Activated CD8-positive, alpha-beta T cell treated with anti-CD3 and anti-CD28 coated beads, Interleukin-2, amount 10 ng/mL, durations not matched to agents 7 days and 5 days (primary cell): ENCODE data around the gene RPS2. TPM values are rescaled to one million over a fixed set of nuclear protein-coding genes. Genes with fewer than 3 reads are reported as not detected.

Experiments used
- ATAC-seq: fragments of 150-1000 bp; cut with Tn5 transposase; one replicate; pipeline ENCODE4 v1.10.0; 2021; ENCODE audit warnings: moderate library complexity
- CTCF ChIA-PET: fragments of 350-600 bp; sonication (Branson Sonifier 250); formaldehyde crosslinking; loops from one replicate; lab custom pipeline; 2021; ENCODE audit warnings: antibody characterized with exemption; lab: Charles Lee
- POLR2A ChIA-PET: fragments of 350-600 bp; sonication (Branson Sonifier 250); formaldehyde crosslinking; loops from one replicate; lab custom pipeline; 2021; ENCODE audit warnings: antibody characterized with exemption; lab: Charles Lee
- DNase-seq: peaks from one replicate; pipeline ENCODE4 v3.0.0-alpha.2; 2020
- H3K27ac Mint-ChIP-seq: one replicate; pipeline ENCODE4 v1.8.0; 2021; ENCODE audit warnings: mild to moderate bottlenecking, mixed read lengths
- H3K27me3 Mint-ChIP-seq: one replicate; pipeline ENCODE4 v1.8.0; 2021; ENCODE audit warnings: low read depth, mixed read lengths
- H3K36me3 Mint-ChIP-seq: one replicate; pipeline ENCODE4 v1.8.0; 2021; ENCODE audit warnings: low read depth, mixed read lengths
- H3K4me1 Mint-ChIP-seq: one replicate; pipeline ENCODE4 v1.8.0; 2021; ENCODE audit warnings: low read depth, mixed read lengths
- H3K4me3 Mint-ChIP-seq: one replicate; pipeline ENCODE4 v1.8.0; 2021; ENCODE audit warnings: mild to moderate bottlenecking, mixed read lengths
- H3K9me3 Mint-ChIP-seq: one replicate; pipeline ENCODE4 v1.8.0; 2022; ENCODE audit warnings: mixed read lengths; ENCODE audit not compliant: insufficient read depth
- total RNA-seq, 2 experiments: library from RNA; stranded (reverse); gene quantifications; one replicate each; pipeline ENCODE4 v1.2.3, GENCODE V29; 2021

Gene RPS2
- total RNA-seq, 2 experiments from 2014 or later: 2,821 to 2,910 TPM

DNA sequence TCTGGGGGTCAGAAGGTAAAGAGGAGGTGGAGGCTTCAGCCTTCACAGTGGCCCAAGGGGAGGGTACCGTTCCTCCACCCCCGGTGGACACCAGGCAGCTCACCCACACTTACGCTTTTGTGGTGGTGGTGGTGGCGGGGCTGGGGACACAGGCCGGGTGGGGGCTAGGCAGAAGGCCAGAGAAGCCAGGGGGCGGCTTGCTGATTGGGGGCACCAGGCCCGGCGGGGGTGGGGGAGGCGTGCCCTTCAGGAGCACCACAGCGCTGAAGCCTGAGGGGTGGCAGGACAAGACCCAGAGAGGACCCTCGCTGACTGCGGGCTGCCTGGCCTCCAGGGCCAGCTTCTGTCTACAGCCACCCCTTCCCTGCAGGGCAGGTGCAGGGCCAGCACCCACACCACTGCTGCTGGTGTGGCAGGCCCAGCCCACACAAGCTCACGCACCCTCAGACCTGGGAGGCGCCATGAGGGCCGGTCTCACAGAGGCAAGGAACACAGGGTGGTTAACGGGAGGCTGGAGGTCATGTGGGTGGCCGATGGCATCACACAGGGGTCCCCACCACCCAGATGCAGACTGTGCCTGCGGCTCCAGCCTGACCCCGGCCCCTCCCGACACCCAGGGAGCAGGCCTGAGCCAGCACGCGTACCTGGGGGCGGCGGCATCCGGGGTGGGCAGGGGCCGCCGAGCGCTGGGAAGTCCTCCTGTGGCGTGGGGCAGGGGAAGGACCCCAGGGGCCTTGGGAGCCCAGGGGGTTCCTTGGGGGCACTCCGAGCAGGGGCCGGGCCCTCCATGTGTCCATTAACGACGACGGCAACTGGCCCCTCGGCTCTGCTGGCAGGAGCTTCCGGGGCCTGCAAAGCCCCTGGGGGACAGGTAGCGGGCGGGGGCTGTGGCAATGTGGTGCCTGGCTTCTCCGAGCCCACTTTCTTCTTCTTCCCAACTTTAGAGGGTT, 34.5 kb upstream of the RPS2 start:
- Mint-ChIP-seq H3K4me3 (no peak overlapping the region), H3K27me3 (no peaks in the 10 kb centered on the region), H3K36me3 (peaks cover 31% of the 10 kb centered on the region), H3K9me3 (no peaks in the 10 kb centered on the region), H3K27ac (no peak overlapping the region), H3K4me1 (peaks cover 16% of the 10 kb centered on the region)
- ATAC-seq (no peak), DNase-seq (no peak)
- ChIA-PET POLR2A (no interaction called here), CTCF (no interaction called here)

DNA sequence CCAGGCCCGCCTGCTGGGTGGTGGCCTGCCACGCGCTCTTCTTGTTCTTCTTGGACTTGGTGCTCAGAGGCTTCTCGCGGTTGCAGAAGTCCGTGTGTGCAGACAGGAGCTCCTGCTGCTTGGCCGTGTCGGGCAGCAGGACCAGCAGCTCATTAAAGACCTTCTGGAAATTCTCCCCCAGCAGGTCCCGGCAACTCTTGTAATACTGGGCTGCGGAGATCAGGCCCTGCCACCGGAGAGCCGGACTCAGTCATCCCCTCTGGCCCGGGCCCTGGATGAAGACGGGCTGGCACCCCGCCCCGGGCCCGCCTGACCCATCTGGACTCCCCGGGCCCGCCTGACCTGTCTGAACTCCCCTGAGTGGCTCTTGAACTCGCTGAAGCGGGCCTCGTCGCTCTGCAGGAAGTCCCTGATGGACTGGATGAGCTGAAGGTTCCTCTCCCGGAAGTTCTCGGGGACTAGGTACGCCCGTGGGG, 33.8 kb upstream of the RPS2 start:
- POLR2A ChIA-PET: no interaction called here
- Mint-ChIP-seq H3K27me3 (no peaks in the 10 kb centered on the region), H3K27ac (no peak overlapping the region), H3K4me3 (no peak overlapping the region), H3K9me3 (no peaks in the 10 kb centered on the region), H3K36me3 (peaks cover 31% of the 10 kb centered on the region), H3K4me1 (peaks cover 15% of the 10 kb centered on the region)
- ATAC-seq (no peak), DNase-seq (no peak)
- CTCF ChIA-PET: no interaction called here

GRCh38 chr16:1997494-1998359, 33.1 kb upstream of the RPS2 start:
- Mint-ChIP-seq H3K9me3 (no peaks in the 10 kb centered on the region), H3K27ac (no peak overlapping the region), H3K36me3 (peaks cover 31% of the 10 kb centered on the region), H3K27me3 (no peaks in the 10 kb centered on the region), H3K4me1 (peaks cover 15% of the 10 kb centered on the region), H3K4me3 (no peak overlapping the region)
- CTCF ChIA-PET: interaction anchor here (1.8 kb wide), 1 partner anchor 10 kb away, joined by 6 read pairs; no protein-coding TSS in a partner anchor
- POLR2A ChIA-PET: no interaction called here
- DNase-seq (no peak), ATAC-seq (no peak)

DNA sequence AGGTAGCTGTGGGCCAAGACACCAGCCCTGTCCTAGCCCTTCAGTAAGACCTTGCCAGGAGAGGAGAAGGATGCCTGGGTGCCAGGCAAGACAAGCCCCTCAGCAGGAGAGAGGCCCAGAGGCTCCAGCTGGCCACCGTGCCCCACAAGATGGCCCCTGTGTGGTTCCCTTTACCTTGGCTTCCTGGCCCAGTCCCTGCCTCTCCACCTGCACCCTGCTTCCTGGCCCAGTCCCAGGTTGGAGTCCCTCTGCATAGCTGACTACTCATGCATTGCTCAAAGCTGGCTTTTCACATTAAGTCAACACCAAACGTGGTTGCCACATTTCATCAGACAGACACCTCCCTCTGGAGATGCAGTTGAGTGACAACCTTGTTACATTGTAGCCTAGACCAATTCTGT, 29.1 kb upstream of the RPS2 start:
- no peak for DNase-seq
- Mint-ChIP-seq H3K27ac (peak overlapping the region; percentile 35), H3K27me3 (peaks cover 7% of the 10 kb centered on the region), H3K4me1 (peaks cover 33% of the 10 kb centered on the region), H3K9me3 (no peaks in the 10 kb centered on the region), H3K36me3 (peaks cover 15% of the 10 kb centered on the region), H3K4me3 (no peak overlapping the region)
- no peak for ATAC-seq
- ChIA-PET POLR2A (interaction anchor here (0.6 to 6.5 kb wide), 4 partner anchors 11 to 1325 kb away, joined by 3 to 44 read pairs (median 4); partner anchors contain the start of gene RPS2), CTCF (interaction anchor here (1.3 kb wide), 1 partner anchor 10 kb away, joined by 14 read pairs; no protein-coding TSS in a partner anchor)

DNA sequence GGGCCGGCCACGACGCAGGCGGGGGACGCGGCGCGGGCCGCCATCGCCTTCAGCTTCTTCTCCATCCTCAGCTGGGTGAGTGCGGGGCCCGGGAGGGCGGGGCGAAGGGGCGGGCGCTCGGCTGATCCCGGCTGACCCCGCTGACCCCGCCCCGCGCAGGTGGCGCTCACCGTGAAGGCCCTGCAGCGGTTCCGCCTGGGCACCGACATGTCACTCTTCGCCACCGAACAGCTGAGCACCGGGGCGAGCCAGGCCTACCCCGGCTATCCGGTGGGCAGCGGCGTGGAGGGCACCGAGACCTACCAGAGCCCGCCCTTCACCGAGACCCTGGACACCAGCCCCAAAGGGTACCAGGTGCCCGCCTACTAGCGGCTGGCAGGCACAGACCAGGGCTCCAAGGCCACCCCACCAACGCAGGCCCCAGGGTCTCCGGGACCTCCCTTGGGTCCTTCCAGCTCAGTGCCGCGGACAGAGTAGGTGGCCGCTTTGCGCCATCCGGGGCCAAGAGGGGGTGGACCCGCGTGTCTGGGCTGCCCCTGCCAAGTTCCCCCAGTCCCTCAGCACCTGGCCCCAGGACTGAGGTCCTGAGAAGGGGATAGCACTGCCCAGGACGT, 28.2 kb upstream of the RPS2 start:
- Mint-ChIP-seq H3K4me3 (no peak overlapping the region), H3K4me1 (peaks cover 33% of the 10 kb centered on the region), H3K27ac (no peak overlapping the region), H3K27me3 (peaks cover 10% of the 10 kb centered on the region), H3K36me3 (peaks cover 13% of the 10 kb centered on the region), H3K9me3 (no peaks in the 10 kb centered on the region)
- POLR2A ChIA-PET: interaction anchor here (0.5 to 6.5 kb wide), 4 partner anchors 17 to 412 kb away, joined by 3 to 44 read pairs (median 4); partner anchors contain the start of genes RPS2 and ZNF598
- CTCF ChIA-PET: interaction anchor here (1.1 to 3.1 kb wide), 2 partner anchors 11 to 147 kb away, joined by 6 to 21 read pairs; no protein-coding TSS in a partner anchor
- DNase-seq (no peak), ATAC-seq (no peak)

GRCh38 chr16:1991948-1992703, 27.5 kb upstream of the RPS2 start:
- H3K27me3 Mint-ChIP-seq: peaks cover 10% of the 10 kb centered on the region
- POLR2A ChIA-PET: interaction anchor here (0.5 to 6.5 kb wide), 5 partner anchors 17 to 411 kb away, joined by 3 to 44 read pairs (median 4); partner anchors contain the start of genes RPS2, TBL3, TRAF7 and ZNF598
- peak overlapping the region; percentile 69 for H3K4me3 Mint-ChIP-seq
- CTCF ChIA-PET: interaction anchor here (1.1 to 3.1 kb wide), 2 partner anchors 11 to 148 kb away, joined by 6 to 21 read pairs; no protein-coding TSS in a partner anchor
- H3K4me1 Mint-ChIP-seq: peaks cover 30% of the 10 kb centered on the region
- peak; percentile 78 for ATAC-seq
- no peak overlapping the region for H3K27ac Mint-ChIP-seq
- DNase-seq: peak; percentile 97
- no peaks in the 10 kb centered on the region for H3K9me3 Mint-ChIP-seq
- H3K36me3 Mint-ChIP-seq: peaks cover 10% of the 10 kb centered on the region

DNA sequence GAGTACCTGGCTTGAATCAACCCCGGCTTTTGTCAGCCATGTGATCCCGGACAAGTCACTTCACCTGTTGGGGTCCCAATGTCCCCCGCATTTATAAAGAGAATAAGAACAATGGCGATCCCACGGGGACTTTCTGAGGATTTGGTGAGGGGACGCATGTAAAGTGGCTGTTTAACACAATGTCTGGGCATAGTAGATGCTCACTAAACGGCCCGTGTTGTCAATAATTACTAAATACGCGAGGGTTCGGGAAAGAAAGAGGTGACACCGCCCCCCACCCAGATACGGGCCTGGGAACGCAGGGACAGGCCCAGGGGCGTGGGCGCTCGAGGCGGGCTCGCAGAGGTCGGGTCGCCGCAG, 26.9 kb upstream of the RPS2 start:
- Mint-ChIP-seq H3K27me3 (peaks cover 10% of the 10 kb centered on the region), H3K4me1 (peaks cover 25% of the 10 kb centered on the region), H3K36me3 (peaks cover 12% of the 10 kb centered on the region), H3K27ac (peak overlapping the region; percentile 78), H3K9me3 (no peaks in the 10 kb centered on the region), H3K4me3 (peak overlapping the region; percentile 69)
- DNase-seq (no peak), ATAC-seq (no peak)
- ChIA-PET CTCF (interaction anchor here (1.1 to 3.1 kb wide), 3 partner anchors 12 to 156 kb away, joined by 3 to 21 read pairs (median 6); no protein-coding TSS in a partner anchor), POLR2A (interaction anchor here (1.1 to 6.5 kb wide), 5 partner anchors 13 to 164 kb away, joined by 4 to 44 read pairs (median 5); partner anchors contain the start of genes RPS2, TBL3 and TRAF7)

GRCh38 chr16:1991135-1991551, 26.5 kb upstream of the RPS2 start:
- Mint-ChIP-seq H3K27me3 (peaks cover 10% of the 10 kb centered on the region), H3K4me1 (peaks cover 28% of the 10 kb centered on the region), H3K4me3 (peak overlapping the region; percentile 69), H3K36me3 (peaks cover 16% of the 10 kb centered on the region), H3K9me3 (no peaks in the 10 kb centered on the region), H3K27ac (peak overlapping the region; percentile 78)
- DNase-seq: peak; percentile 70
- POLR2A ChIA-PET: interaction anchor here (0.8 to 6.5 kb wide), 7 partner anchors 13 to 164 kb away, joined by 3 to 44 read pairs (median 4); partner anchors contain the start of genes RPS2, TBL3 and TRAF7
- peak; percentile 38 for ATAC-seq
- CTCF ChIA-PET: interaction anchor here (1.5 to 3.1 kb wide), 2 partner anchors 12 to 156 kb away, joined by 3 to 21 read pairs; no protein-coding TSS in a partner anchor

DNA sequence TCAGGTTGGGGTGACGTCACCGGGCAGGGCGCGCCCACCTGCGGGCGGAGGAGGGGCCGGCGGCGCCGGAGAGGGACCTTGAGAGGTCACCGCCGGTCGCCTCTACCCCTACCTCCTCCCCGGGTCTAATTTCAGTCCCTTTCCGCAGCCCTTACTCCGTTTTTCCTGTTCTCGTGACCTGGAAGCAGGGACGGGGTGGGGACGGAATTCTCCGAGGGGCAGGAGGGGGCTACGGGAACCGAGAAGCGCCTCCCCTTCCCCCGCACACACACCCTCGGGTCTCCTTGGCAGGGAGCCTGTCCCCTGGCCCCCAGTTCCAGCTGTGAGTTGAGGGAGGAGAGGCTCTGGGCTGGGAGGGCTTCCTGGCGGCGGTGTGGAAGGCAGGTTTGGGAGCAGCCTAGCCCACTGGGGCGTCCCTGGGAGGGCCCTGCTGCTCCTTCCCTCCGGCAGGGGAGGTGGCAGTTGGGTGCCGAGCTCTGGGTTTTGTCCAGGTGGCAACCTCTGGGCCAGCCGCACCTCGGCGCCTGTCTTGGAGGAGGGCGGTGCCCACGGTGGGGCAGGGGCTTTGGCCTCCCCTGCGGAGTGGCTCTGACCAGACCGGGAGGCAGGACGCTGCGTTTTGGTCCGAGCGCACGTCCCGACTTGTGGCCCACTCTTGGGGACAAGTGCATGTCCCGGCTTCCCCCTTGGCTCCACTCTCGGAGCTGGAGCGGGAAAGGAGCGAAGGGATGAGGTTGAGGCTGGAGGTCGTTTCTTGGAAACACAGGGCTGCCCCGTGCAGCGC, 25.9 kb upstream of the RPS2 start:
- peak; percentile 58 for DNase-seq
- peak; percentile 10 for ATAC-seq

More for the DNA sequence above, 25.9 kb upstream of the RPS2 start:
- Mint-ChIP-seq H3K27ac (peak overlapping the region; percentile 78), H3K4me3 (peak overlapping the region; percentile 69), H3K9me3 (no peaks in the 10 kb centered on the region), H3K27me3 (peaks cover 10% of the 10 kb centered on the region), H3K4me1 (peaks cover 28% of the 10 kb centered on the region), H3K36me3 (peaks cover 16% of the 10 kb centered on the region)
- ChIA-PET CTCF (interaction anchor here (0.9 to 3.1 kb wide), 3 partner anchors 13 to 165 kb away, joined by 3 to 21 read pairs (median 4); partner anchors contain the start of gene TRAF7), POLR2A (interaction anchor here (0.8 to 6.5 kb wide), 6 partner anchors 12 to 165 kb away, joined by 3 to 44 read pairs (median 4); partner anchors contain the start of genes RPS2 and TRAF7)
